GM10266 (cell line): Measurements from ENCODE around the gene RPS6KA2.

Source experiments
- DNase-seq: peaks from one replicate; pipeline ENCODE4 v3.0.0; 2012; ENCODE audit errors: extremely low spot score
- CTCF ChIP-seq: IDR thresholded peaks from 2 replicates; pipeline ENCODE4 v1.5.1; 2012; ENCODE audit warnings: mild to moderate bottlenecking, low read depth; ENCODE audit not compliant: control insufficient read depth, insufficient read depth; ENCODE audit errors: missing control alignments

RPS6KA2 gene

GRCh38 chr6:166625356-166625755 lies 1.7 kb downstream of the RPS6KA2 start:
- TF ChIP-seq CTCF, result no peak
- DNase-seq, result no peak

- TF ChIP-seq CTCF, result no peak
- DNase-seq, result no peak
Measured at GRCh38 chr6:166624275-166624674, 2.8 kb downstream of the RPS6KA2 start.

GRCh38 chr6:166623318-166623717 lies 3.7 kb downstream of the RPS6KA2 start:
- no peak for DNase-seq
- no peak for TF ChIP-seq CTCF

GRCh38 chr6:166621114-166621540 lies 5.9 kb downstream of the RPS6KA2 start:
- no peak for TF ChIP-seq CTCF

GRCh38 chr6:166620478-166621113 lies 6.5 kb downstream of the RPS6KA2 start:
- no peak for DNase-seq
- no peak for TF ChIP-seq CTCF

More at GRCh38 chr6:166621114-166621540, 5.9 kb downstream of the RPS6KA2 start:
- DNase-seq, result no peak

GRCh38 chr6:166619912-166620311 lies 7.1 kb downstream of the RPS6KA2 start:
- no peak for DNase-seq
- no peak for TF ChIP-seq CTCF

- no peak for DNase-seq
- no peak for TF ChIP-seq CTCF
Measured at GRCh38 chr6:166618866-166619761, 7.9 kb downstream of the RPS6KA2 start.
